Activated effector memory CD4-positive, alpha-beta T cell treated with Interleukin-2 at 50 U/mL for 16 hours (primary cell): ENCODE measurements around the gene SERINC4.
"Not testable (repeated sequence)": the region's sequence is repeated elsewhere in the genome, so short reads cannot be mapped to it uniquely, and the experiment has no call there.

Source experiments
- DNase-seq: peaks from one replicate; pipeline ENCODE4 v3.0.0-alpha.2; 2020

SERINC4 gene

DNA sequence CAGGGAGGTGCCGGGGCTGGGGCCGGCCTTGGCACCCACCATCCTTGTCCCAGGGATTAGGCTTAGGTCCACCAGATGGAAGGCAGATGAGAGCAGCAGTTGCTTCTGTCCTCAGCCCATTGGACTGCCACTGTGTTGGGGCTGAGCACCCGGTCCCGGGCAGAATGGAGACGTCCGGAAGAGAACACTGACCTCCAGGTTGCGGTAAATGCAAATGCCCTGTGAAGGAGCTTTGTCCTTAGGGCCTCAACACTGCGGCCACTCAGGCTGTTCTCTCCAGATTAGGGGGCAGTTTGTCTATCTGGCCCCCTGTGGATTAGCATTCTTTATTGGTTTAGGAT, at the start of gene SERINC4:
TSS of gene SERINC4 (minus strand) at position 276 of the 341 bp plus-strand sequence. CDS start at position 42, 234 bp downstream.
- no peak for DNase-seq

DNA sequence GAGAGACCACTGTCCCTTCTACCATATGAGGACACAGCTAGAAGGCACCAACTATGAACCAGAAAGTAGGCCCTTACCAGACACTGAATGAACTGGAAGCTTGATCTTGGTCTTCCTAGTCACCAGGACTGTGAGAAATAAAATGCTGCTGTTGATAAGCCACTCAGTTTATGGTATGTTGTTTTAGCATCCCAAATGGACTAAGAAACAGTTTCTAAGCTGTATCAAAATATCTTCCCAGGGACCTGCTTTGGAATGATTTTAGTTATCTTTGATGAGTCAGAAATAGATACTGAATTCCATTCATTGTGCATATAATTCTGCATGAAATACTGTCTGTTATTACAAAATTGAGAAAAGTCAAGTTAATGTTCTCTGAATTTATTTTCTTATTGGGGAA, 45.4 kb upstream of the SERINC4 start:
- no peak for DNase-seq

DNA sequence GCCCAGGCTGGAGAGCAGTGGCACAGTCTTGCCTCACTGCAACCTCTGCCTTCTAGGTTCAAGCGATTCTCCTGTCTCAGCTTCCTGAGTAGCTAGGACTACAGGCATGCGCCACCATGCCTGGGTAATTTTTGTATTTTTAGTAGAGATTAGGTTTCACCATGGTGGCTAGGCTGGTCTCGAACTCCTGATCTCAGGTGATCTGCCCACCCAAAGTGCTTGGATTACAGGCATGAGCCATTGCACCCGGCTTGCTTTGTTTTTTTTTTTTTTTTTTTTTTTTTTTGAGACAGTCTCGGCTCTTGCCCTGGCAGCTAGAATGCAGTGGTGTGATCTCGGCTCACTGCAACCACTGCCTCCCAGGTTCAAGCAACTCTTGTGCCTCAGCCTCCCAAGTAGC, 32.5 kb upstream of the SERINC4 start:
- DNase-seq, result not testable (repeated sequence)

GRCh38 chr15:43831519-43832052, 31.6 kb upstream of the SERINC4 start:
- DNase-seq, result not testable (repeated sequence)

GRCh38 chr15:43830691-43831275, 30.8 kb upstream of the SERINC4 start:
- not testable (repeated sequence) for DNase-seq

DNA sequence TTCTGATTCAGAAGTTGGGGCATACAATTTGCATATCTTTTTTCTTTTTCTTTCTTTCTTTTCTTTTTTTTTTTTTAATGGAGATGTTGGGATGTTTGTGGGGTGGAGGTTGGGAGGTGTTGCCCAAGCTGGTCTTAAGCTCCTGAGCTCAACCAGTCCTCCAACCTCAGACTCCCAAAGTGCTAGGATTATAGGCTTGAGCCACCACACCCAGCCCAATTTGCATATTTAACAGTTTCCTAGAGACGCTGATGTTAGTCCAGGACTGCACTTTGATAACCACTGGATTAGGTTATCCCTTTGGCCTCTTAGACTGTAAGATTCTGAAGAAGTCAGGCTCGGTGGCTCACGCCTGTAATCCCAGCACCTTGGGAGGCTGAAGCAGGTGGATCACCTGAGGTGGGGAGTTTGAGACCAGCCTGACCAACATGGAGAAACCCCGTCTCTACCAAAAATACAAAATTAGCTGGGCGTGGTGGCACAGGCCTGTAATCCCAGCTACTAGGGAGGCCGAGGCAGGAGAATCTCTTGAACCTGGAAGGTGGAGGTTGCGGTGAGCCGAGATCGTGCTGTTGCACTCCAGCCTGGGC, 30.0 kb upstream of the SERINC4 start:
- DNase-seq, result not testable (repeated sequence)

GRCh38 chr15:43828061-43828657, 28.1 kb upstream of the SERINC4 start:
- DNase-seq, result no peak

DNA sequence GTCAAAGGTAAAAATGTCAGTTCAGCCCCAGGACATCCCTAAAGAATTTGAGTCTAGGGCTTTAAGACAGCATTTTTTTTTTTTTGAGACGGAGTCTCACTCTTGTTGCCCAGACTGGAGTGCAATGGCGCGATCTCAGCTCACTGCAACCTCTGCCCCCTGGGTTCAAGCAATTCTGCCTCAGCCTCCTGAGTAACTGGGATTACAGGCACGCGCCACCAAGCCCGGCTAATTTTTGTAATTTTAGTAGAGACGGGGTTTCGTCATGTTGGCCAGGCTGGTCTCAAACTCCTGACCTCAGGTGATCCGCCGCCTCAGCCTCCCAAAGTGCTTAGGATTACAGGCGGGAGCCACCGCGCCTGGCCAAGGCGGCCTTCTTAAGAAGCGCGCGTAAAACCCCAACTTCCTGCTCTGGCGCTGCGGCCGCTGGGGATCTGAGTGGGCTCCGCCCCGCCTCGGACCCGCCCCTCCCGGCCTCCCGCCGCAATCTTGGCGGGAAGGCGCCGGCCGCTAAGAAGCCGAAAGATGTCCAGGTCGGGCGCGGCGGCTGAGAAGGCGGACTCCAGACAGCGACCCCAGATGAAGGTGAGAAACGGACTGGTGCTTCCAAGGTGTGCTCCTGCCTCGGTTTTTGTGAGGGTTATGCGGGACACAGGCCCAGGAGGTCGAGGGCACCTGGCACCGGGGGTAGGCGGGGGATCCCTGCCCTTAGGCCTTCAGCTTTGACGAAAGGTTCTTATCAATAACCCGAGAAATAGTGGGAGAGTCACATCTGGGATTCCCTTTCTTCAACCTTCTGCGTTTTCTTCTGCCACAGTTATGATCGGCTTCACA, 26.7 kb upstream of the SERINC4 start, which contains the start of gene WDR76:
TSS of gene WDR76 (plus strand) at position 495 of the 834 bp plus-strand sequence. CDS start at position 526, 31 bp downstream.
- peak; percentile 63 for DNase-seq

DNA sequence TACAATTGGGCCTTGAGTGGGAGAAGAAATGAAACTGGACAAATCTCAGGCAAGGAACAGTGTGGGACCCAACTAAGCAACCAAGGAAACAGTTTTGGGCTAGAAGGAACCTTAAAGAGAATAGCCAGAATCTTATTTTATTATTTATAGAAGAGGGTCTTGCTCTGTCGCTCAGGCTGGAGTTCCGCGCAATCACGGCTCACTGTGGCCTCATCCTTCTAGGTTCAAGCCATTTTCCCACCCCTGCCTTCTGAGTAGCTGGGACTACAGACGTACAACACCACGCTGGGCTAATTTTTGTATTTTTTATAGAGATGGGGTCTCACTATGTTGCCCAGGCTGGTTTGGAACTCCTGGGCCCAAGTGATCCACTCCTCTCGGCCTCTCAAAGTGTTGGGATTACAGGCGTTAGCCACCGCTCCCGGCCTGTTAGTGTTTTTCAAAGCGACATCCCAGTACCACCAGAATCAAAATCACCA, 26.0 kb upstream of the SERINC4 start:
- DNase-seq, result no peak

DNA sequence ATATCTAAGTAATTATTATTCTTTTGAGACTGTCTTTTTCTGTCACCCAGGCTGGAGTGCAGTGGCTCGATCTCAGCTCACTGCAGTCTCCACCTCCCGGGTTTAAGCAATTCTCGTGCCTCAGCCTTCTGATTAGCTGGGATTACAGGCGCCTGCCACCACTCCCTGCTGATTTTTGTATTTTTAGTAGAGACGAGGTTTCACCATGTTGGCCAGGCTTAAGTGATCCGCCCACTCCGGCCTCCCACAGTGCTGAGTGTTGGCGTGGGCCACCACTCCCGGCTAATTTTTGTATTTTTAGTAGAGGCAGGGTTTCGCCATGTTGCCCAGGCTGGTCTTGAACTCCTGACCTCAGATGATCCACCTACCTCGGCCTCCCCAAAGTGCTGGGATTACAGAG, 25.3 kb upstream of the SERINC4 start:
- not testable (repeated sequence) for DNase-seq

GRCh38 chr15:43824302-43825246, 24.6 kb upstream of the SERINC4 start, which contains the start of gene MFAP1:
Gene MFAP1, minus strand, starts transcription at chr15:43824690. Its CDS starts 121 bp downstream, at chr15:43824569.
- peak; percentile 82 for DNase-seq

DNA sequence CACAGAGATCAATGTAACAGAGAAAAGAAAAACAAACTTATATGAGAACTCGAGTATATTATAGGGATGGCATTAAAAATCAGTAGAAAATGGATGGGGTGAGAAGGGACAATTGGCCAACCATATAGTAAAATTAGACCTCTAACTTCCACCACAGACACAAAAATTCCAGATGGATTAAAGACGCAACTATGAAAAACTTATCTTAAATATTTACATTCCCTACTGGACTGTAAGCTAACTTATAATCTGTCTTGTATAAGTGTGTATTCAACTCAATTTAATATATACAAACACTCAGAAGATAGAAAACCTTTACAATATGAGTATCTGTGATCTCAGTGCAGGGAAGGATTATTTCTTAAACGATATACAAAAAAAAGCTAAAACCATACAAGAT, 21.5 kb upstream of the SERINC4 start:
- no peak for DNase-seq

DNA sequence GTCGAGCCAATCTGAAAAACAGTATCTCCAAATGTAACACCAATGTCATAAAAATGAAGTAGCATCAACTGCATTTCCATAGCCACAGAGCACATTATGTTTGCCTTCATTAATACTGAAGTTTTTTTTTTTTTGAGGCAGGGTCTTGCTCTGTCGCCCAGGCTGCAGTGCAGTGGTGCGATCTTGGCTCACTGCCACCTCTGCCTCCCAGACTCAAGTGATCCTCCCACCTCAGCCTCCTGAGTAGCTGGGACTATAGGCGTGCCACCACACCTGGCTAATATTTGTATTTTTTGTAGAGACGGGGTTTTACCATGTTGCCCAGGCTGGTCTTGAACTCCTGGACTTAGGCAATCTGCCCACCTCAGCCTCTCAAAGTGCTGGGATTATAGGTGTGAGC, 15.0 kb upstream of the SERINC4 start:
- not testable (repeated sequence) for DNase-seq

GRCh38 chr15:43808960-43809678, 9.1 kb upstream of the SERINC4 start:
- no peak for DNase-seq

- no peak for DNase-seq
Observed at GRCh38 chr15:43808435-43808950, 8.5 kb upstream of the SERINC4 start.

GRCh38 chr15:43802676-43803075, 2.7 kb upstream of the SERINC4 start:
- DNase-seq, result not testable (repeated sequence)

DNA sequence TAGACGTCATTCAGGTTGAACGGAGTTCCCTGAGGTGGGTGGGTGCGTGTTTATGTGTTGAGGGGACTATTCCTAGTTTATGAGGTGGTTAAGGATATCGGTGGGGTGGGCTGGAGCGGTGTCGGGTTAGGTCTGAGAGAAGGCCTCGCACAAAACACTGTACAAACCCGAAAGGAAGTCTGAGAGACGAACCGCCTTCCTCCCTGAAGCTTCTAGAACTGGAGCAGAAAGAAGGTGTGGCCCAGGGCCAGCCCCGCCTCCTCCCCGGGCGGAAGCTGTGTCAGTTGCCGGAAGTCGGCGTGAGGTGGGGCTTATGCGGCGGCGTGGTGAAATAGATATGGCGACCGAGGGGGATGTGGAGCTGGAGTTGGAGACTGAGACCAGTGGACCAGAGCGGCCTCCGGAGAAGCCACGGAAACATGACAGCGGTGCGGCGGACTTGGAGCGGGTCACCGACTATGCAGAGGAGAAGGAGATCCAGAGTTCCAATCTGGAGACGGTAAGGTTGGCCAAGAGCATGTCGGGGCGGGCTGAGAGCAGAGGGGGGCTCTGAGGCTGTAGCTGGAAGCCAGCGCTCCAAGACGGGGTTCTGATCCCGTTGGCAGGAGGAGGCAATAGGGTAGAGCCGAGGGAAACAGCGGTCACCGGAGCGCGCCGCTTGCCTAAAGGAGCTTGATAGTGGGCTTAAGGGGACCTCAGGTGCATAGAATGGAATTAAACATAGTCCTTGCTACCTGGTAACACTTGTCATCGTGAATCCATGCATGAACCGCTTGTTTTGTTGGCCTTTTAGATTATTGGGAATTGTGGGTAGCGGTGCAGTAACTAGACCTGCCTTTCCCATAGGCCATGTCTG, 494 bp upstream of the SERINC4 start, which contains the start of gene HYPK:
TSS of gene HYPK (plus strand) at position 314 of the 856 bp plus-strand sequence. CDS start at position 338, 24 bp downstream.
- peak; percentile 91 for DNase-seq

DNA sequence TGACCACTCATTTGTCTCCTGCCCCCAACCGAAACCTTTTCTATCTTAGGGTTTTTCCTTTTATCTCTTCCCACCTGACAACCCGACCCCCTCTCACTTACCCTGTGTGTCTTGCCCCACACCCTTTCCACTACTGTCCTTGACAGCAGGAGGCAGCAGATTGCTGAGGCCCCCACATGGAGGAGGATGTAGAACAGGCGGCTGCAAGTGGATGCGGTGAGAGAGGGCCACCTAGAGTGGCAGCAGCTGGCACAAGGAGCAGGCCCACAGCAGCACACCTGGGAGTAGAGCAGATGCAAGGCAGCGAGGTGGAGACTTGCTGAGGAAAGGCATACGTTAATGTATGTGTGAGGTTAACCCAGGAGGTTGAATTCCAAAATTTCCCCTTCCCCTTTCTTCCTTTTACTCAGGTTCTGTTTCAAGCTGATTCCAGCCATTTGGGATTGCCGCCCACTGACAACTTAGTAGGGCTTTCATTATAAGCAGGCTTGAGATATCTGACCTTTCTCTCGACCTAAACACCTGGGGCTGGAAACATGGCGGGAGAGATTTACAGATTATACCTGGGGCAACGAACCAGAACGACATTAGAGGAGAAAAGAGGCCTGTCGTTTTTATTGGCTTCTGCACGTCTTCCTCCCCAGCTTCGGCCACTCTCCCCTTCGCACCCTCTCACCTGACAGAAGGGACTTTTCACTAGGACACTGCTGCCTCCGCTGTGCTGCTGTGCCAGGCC, 643 bp downstream of the SERINC4 start:
- DNase-seq, result no peak

DNA sequence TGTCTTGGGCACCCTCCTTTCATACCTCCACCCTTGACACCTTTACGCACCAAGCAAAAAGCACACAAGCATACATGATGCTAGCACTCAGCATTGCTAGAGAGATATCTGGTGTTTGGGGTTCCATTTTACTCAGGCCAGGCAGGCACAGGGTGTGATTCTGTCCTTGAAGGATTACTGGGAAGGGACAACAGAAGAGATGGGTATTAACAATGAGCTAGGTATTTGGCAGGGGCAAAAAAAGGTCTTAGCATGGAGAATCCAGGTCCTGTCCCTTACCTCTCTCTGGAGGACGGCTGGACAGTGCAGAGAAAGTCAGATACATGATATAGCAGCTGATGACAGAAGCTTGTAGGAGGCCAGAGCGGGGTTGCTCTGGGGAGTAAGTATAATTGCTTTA, 3.5 kb downstream of the SERINC4 start:
- no peak for DNase-seq
